K562 (cell line): Measurements from ENCODE around the gene CMSS1. TPM values are rescaled to one million over a fixed set of nuclear protein-coding genes. Genes with fewer than 3 reads are reported as not detected.
A peak's percentile ranks its signal among the peaks of the same experiment; 100 is the strongest.

Source experiments
- CREM ChIP-seq: IDR thresholded peaks from 2 replicates; pipeline ENCODE4 v1.6.1; 2014; ENCODE audit warnings: antibody characterized with exemption, low read depth
- EP400 ChIP-seq: fragments of 450-650 bp; IDR thresholded peaks from 2 replicates; pipeline ENCODE4 v1.6.1; 2017; ENCODE audit warnings: antibody characterized with exemption, mild to moderate bottlenecking, moderate library complexity
- ERF ChIP-seq: fragments of 450-650 bp; formaldehyde crosslinking; IDR thresholded peaks from 2 replicates; pipeline ENCODE4 v1.4.0; 2020; ENCODE audit warnings: mild to moderate bottlenecking, mixed read lengths
- FOXA1 ChIP-seq: fragments of 450-650 bp; IDR thresholded peaks from 2 replicates; pipeline ENCODE4 v1.6.1; 2016; ENCODE audit warnings: mild to moderate bottlenecking, borderline replicate concordance
- HBP1 ChIP-seq: fragments of 450-650 bp; formaldehyde crosslinking; IDR thresholded peaks from 2 replicates; pipeline ENCODE4 v1.4.0; 2022; ENCODE audit warnings: missing genetic modification characterization
- HCFC1 ChIP-seq: IDR thresholded peaks from 2 replicates; pipeline ENCODE4 v1.6.1; 2012; ENCODE audit warnings: low read depth, low read length, improper control_type of control experiment
- HEY1 ChIP-seq: fragments of 250-450 bp; sonication (Bioruptor Pico); IDR thresholded peaks from 2 replicates; pipeline ENCODE4 v1.5.0; 2020; ENCODE audit warnings: mild to moderate bottlenecking, moderate library complexity, borderline replicate concordance
- HINFP ChIP-seq: fragments of 450-650 bp; conservative IDR thresholded peaks from 2 replicates; pipeline ENCODE4 v1.6.1; 2016; ENCODE audit warnings: missing genetic modification characterization, low read depth, mild to moderate bottlenecking, control low read depth, missing compliant biosample characterization
- IRF2 ChIP-seq: sonication (generic); formaldehyde crosslinking; IDR thresholded peaks from 2 replicates; pipeline ENCODE4 v1.8.1; 2022; ENCODE audit warnings: mild to moderate bottlenecking, missing genetic modification reagents
- NR2C1 ChIP-seq, 2 experiments: fragments of 450-650 bp; IDR thresholded peaks; 2 replicates each; pipeline ENCODE4 v1.6.1; 2017; ENCODE audit warnings: mild to moderate bottlenecking in 2 of 2, antibody characterized with exemption in 1 of 2, inconsistent platforms in 1 of 2, missing compliant biosample characterization in 1 of 2, missing genetic modification characterization in 1 of 2
- SLC30A9 ChIP-seq: fragments of 250-450 bp; sonication (Bioruptor Pico); IDR thresholded peaks from 2 replicates; pipeline ENCODE4 v1.8.0; 2022; ENCODE audit warnings: mild to moderate bottlenecking, moderate library complexity
- STAT5A ChIP-seq: IDR thresholded peaks from 2 replicates; pipeline ENCODE4 v1.6.1; 2012; ENCODE audit warnings: low read length, inconsistent platforms, borderline replicate concordance
- STAT6 ChIP-seq: sonication (generic); formaldehyde crosslinking; IDR thresholded peaks from 2 replicates; pipeline ENCODE4 v1.8.1; 2023; ENCODE audit warnings: mild to moderate bottlenecking, missing genetic modification reagents
- ZC3H8 ChIP-seq: fragments of 450-650 bp; IDR thresholded peaks from 2 replicates; pipeline ENCODE4 v1.6.1; 2017
- ZNF445 ChIP-seq: fragments of 250-450 bp; sonication (Bioruptor Pico); IDR thresholded peaks from 2 replicates; pipeline ENCODE4 v1.4.0; 2020; ENCODE audit warnings: low read depth, mild to moderate bottlenecking, moderate library complexity
- ZNF589 ChIP-seq: fragments of 200-800 bp; sonication (Bioruptor generic); IDR thresholded peaks from 2 replicates; pipeline ENCODE4 v1.6.1; 2016; ENCODE audit warnings: low read depth, missing genetic modification characterization, missing compliant biosample characterization
- ZSCAN29 ChIP-seq: fragments of 450-650 bp; IDR thresholded peaks from 2 replicates; pipeline ENCODE4 v1.6.1; 2017
- polyA plus RNA-seq, 8 experiments: library from polyadenylated mRNA; depleted of rRNA in 4 of 8; stranded (reverse) in 5 of 8; unstranded in 3 of 8; fragments of >200 nt; fragmentation: Nextera tagmentation in 2 of 8; fragmentation: Illumina TruSeq in 1 of 8; extraction: Ambion mirVana in 2 of 8; extraction: Trizol in 1 of 8; gene quantifications; 2 replicates each; pipeline versions ENCODE4 v1.2.1 to v1.2.3, GENCODE V29; 2011 to 2014; ENCODE audit warnings: inconsistent platforms in 1 of 8, missing spikeins in 1 of 8
- total RNA-seq, 7 experiments: library from RNA; depleted of rRNA in 6 of 7; stranded (reverse); fragments of >200 nt in 6 of 7; fragmentation: Illumina TruSeq in 2 of 7; extraction: Trizol in 2 of 7; gene quantifications; 2 replicates each; pipeline versions ENCODE4 v1.2.1 to v1.2.3, GENCODE V29; 2011 to 2021; ENCODE audit warnings: low replicate concordance in 1 of 7
- TF ChIP-seq, protein P1 (sequence below): fragments of 450-650 bp; IDR thresholded peaks from 2 replicates; pipeline ENCODE4 v1.6.1; 2016; ENCODE audit warnings: antibody characterized with exemption
- TF ChIP-seq, protein P2 (sequence below): fragments of 450-650 bp; IDR thresholded peaks from 2 replicates; pipeline ENCODE4 v1.6.1; 2016; ENCODE audit warnings: borderline replicate concordance

The CMSS1 gene
- total and polyA plus RNA-seq, 9 of the 15 experiments (the other 6 are each of a cell fraction or from before 2014, with no cell fraction given) = 46.9 to 109 (median 72.3) TPM

DNA sequence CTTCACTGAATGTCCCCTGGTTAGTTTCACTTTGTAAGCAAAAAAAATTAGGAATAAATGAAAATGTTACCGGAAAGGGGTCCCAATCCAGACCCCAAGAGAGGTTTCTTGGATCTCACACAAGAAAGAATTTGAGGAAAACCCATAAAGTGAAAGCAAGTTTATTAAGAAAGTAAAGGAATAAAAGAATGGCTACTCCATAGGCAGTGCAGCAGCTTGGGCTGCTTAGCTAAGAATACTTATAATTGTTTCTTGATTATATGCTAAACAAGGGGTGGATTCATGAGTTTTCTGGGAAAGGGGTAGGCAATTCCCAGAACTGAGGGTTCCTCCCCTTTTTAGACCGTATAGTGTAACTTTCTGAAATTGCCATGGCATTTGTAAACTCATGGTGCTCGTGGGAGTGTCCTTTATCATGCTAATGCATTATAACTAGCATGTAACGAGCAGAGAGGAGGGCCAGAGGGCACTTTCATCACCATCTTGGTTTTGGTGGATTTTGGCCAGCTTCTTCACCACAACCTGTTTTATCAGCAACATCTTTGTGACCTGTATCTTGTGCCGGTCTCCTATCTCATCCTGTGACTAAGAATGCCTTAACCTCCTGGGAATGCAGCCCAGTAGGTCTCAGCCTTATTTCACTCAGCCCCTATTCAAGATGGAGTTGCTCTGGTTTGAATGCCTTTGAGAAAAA lies 41.0 kb upstream of the CMSS1 start (continued):
- TF ChIP-seq STAT6 (CRISPR knock-in tag) = no peak
- peak; percentile 96 for TF ChIP-seq ZNF445 (CRISPR knock-in tag)
- peak; percentile 99 for TF ChIP-seq ERF (CRISPR knock-in tag)
- no peak for TF ChIP-seq ZSCAN29
- peak; percentile 22; the same call in 1 of the 2 replicates for TF ChIP-seq NR2C1 (IDR thresholded peaks at IDR 0.05)
- TF ChIP-seq NR2C1 (tag; IDR thresholded peaks at IDR 0.05) = peak; percentile 97
- no peak for TF ChIP-seq FOXA1
- peak; percentile 96 for TF ChIP-seq HEY1
- no peak for TF ChIP-seq HCFC1
- TF ChIP-seq STAT5A = peak; percentile 93
- TF ChIP-seq HBP1 = peak; percentile 99
- TF ChIP-seq, protein P1, sequence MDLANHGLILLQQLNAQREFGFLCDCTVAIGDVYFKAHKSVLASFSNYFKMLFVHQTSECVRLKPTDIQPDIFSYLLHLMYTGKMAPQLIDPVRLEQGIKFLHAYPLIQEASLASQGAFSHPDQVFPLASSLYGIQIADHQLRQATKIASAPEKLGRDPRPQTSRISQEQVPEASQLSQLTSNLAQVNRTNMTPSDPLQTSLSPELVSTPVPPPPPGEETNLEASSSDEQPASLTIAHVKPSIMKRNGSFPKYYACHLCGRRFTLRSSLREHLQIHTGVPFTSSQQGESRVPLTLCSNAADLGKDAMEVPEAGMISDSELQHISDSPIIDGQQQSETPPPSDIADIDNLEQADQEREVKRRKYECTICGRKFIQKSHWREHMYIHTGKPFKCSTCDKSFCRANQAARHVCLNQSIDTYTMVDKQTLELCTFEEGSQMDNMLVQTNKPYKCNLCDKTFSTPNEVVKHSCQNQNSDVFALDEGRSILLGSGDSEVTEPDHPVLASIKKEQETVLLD = no peak
- TF ChIP-seq ZC3H8 = no peak
- peak; percentile 97 for TF ChIP-seq HINFP (tag)
- TF ChIP-seq IRF2 = no peak
- TF ChIP-seq, protein P2, sequence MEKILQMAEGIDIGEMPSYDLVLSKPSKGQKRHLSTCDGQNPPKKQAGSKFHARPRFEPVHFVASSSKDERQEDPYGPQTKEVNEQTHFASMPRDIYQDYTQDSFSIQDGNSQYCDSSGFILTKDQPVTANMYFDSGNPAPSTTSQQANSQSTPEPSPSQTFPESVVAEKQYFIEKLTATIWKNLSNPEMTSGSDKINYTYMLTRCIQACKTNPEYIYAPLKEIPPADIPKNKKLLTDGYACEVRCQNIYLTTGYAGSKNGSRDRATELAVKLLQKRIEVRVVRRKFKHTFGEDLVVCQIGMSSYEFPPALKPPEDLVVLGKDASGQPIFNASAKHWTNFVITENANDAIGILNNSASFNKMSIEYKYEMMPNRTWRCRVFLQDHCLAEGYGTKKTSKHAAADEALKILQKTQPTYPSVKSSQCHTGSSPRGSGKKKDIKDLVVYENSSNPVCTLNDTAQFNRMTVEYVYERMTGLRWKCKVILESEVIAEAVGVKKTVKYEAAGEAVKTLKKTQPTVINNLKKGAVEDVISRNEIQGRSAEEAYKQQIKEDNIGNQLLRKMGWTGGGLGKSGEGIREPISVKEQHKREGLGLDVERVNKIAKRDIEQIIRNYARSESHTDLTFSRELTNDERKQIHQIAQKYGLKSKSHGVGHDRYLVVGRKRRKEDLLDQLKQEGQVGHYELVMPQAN = no peak
- TF ChIP-seq ZNF589 (CRISPR knock-in tag) = peak; percentile 100
- no peak; the same call in 1 of the 2 replicates for TF ChIP-seq EP400
- TF ChIP-seq SLC30A9 (CRISPR knock-in tag) = peak; percentile 92
- no peak for TF ChIP-seq CREM
